Loucy (cell line): ENCODE data around the gene KDM6A.

Source experiments
- CTCF ChIP-seq: fragments of 200-600 bp; sonication (generic); conservative IDR thresholded peaks from 2 replicates; pipeline ENCODE4 v1.5.1; 2014; ENCODE audit warnings: mild to moderate bottlenecking, antibody characterized with exemption, low read length
- EZH2phosphoT487 ChIP-seq: fragments of 200-600 bp; IDR thresholded peaks from 2 replicates; pipeline ENCODE4 v1.6.1; 2018; ENCODE audit warnings: antibody characterized with exemption, mild to moderate bottlenecking, moderate library complexity, borderline replicate concordance

GRCh38 chrX:45007598-45007997 lies 134.6 kb downstream of the KDM6A start:
- no peak for TF ChIP-seq CTCF
- no peak for TF ChIP-seq EZH2phosphoT487
